ENCODE results near the gene BMP7.

Gene BMP7

DNA sequence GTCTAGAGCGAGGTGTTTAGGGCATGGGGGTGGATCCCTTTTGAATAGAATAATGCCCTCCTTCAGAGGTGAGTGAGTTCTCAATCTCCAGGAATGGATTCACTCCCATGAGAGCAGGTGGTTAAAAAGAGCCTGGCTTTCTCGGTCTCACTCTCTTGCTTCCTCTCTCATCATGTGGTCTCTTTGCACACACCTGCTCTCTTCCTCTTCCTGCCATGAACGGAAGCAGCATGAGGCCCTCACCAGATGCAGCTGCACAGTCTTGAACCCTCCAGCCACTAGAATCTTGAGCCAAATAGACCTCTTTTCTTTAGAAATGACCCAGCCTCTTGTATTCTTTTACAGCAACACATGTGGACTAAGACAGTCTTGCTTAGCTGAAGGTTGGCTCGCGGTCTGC is 119.3 kb downstream of the BMP7 start:
- no peak for DNase-seq (ENCODE audit: low spot score)

DNA sequence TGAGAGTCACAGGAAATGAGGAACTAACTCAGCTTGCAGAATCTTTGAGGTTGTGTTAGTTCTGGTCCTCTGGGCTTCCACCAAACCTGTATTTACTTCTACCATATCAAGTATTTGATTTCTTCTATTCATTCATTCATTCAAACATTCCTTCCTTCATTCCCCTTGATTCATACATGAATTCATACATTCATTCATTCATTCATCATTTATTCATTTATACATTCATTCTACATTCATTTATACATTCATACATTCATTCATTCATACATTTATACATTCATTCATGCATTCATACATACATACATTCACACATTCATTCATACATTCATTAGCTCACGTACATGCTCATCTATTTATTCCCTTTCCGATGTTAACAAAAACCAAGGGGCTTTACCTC is 120.3 kb downstream of the BMP7 start:
- no peak for DNase-seq (ENCODE audit: low spot score)

DNA sequence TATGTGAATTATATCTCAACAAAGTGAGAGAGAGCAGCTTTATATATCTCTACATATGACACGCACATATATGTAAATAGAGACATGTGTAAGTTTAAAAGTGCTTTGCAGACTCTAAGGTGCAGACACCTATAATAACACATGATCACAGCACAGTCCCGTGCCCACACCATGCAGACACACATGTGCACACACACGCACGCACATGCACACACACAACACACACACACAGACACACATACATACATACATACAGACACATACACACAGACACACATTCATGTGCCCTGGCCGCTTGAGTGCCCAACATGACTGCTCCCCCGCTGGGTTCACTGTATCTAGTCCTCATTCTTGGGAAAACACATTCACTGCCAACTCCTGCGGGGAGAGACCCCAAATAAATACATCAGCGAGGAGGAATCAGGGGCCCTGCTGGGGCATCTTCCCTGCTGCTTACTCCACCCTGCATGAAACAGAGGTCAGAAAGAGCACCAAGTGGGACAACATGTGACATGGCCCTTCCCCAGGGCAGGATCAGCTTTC is 121.3 kb downstream of the BMP7 start:
- DNase-seq (ENCODE audit: low spot score): no peak

DNA sequence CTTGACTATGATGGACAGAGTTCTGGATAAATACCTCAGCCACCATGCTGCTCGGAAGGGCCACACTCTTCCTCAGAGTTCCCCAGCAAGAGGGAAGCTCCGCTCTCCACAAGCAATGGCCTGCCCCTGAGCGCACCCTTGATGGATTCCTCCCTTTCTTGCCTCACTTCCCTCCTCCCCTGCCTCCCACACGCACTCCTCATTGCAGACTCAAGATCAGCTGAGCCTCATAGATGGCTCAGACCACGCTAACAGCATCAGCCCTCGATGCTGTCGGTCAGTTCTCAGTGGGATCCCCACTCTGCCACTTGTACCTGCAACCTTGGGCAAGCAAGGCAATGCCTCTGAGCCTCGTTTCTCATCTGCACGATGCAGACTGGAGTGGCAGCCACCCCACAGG is 123.3 kb downstream of the BMP7 start:
- no peak for DNase-seq (ENCODE audit: low spot score)

DNA sequence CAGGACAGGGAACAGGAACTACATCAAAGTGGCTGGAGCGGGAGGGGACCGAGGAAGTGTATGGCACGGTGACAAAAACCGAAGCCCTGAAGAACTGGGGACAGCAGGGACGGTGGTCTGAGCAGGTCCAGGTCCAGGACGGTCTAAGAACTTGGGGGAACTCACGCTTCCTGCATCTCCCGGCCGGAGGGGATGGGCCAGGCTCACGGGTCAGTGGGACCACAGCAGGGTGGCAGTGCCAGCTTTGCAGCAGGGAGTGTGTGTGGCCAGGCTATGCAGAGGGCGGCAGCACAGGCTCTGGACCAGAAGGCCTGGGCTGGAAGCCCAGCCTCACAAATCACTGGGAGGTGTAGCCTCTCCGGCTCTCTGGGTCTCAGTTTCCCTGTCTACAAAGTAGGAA is 123.8 kb downstream of the BMP7 start:
- DNase-seq (ENCODE audit: low spot score): no peak

DNA sequence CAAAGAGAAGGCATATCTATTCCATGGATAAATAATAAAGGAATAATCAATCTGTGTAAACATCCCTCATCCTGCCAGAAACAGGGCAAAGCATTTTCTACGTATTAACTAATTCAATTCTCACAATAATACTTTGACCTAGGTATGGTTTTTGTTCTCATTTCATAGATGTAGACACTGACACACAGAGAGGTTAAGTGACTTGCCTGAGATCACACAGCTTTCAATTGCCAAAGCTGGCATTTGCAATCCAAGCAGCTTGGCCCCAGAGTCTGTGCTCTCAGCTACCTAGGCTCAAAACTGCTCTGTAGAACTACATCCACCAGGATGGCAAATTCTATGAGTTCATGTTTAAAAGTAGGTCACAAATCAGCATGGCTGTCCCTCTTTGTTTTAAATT is 124.9 kb downstream of the BMP7 start:
- no peak for DNase-seq (ENCODE audit: low spot score)

DNA sequence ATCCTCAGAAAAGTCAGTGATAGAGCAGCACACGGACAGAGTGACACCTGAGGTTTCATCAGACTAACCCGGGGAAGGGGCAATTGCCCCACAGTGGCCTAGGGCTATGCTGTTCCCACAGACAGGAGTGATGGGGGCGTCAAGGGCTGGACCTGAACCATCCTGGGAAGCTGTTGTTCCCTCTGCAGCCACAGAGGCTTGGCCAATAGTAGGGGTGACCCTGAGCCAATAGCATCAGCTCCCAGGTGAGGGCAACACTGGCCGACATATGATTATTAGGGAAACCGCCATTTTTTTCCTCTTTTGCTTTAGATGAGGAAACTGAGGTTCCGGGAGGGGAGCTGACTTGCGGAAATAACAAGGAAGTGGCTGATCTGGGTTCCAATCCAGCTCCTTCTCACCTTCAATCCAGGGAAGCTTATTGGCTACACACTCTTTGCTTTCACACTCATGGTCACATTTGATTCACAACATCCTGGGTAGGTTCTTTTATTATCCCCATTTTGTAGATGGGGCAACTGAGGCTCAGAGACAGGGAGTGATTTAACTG is 126.0 kb downstream of the BMP7 start:
- DNase-seq (ENCODE audit: low spot score): no peak

DNA sequence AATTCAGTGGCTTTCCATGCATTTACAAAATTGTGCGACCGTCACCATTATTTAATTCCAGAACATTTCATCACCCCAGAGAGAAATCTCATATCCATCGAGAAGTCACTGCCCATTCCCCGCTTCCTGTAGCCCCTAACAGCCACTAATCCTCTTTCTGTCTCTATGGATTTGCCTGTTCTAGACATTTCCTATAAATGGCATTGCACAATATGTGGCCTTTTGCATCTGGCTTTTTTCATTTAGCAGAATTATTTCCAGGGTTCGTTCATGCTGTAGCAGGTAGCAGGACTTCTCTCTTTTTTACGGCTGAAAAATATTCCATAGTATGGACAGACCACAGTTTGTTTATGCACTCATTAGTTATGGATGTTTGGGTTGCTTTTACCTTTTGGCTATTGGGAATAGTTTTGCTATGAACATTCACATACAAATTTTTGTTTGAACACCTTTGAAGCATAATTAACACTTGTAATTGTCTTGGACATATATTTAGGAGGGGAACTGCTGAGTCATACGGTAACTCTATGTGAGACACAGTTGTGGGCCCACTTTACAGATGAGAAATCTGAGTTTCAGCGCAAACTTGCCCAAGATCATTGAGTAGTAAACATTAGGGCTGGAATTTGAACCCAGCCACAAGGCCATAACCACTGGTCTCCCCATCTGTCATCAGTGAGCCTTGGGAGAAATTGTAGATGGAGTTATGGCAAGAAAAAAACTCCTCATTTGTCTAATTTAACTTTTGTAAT is 126.9 kb downstream of the BMP7 start:
- DNase-seq (ENCODE audit: low spot score): no peak

DNA sequence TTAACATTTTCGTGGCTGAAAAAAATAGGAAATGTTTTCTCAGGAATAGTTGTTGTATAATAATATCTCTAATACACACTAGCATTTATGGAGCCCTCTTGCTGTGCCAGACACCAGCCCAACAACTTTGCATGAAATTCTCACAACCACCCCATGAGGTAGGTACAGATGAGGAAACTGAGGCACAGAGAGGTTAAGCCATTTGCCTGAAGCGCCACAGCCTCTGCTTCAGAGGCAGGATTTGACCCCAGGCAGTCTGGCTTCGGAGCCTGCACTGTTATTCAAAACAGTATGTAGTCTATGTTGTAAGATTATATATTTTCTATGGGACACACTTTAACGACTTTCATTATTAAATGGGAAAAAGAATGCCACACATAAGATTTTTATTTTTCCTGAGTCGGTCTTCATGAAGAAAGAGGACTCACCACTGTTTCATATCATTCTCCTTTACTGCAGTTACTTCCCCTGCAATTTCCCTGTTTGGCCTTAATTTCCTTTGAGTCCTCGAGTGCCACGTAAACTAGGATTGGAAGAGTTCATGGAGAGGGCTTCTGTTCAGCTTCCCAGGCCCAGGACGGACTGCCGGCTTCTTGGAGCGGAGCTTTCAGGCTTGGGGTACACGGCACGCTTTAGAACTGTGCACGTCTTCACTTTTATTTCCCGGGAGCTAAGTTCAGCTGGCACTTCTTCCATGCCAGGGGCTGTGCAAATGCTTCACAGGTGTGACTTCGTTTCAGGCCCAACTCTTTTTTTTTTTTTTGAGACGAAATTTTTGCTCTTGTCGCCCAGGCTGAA is 128.0 kb downstream of the BMP7 start:
- DNase-seq (ENCODE audit: low spot score): no peak

DNA sequence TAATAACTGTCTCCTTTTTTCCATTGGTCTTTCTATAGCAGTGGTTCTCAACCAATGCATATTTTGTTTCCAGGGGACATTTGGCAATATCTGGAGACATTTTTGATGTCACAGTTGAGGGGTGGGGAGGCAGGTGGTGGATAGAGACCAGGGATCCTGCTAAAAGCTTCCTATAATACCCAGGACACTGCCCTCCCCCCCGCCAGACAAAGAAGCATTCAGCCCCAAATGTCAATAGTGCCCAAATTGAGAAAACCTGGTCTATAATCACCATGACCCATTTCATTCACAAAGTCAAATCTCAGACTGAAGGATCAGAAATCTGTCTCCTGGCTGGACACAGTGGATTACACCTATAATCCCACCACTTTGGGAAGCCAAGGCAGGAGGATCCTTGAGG is 128.8 kb downstream of the BMP7 start:
- DNase-seq (ENCODE audit: low spot score): no peak

DNA sequence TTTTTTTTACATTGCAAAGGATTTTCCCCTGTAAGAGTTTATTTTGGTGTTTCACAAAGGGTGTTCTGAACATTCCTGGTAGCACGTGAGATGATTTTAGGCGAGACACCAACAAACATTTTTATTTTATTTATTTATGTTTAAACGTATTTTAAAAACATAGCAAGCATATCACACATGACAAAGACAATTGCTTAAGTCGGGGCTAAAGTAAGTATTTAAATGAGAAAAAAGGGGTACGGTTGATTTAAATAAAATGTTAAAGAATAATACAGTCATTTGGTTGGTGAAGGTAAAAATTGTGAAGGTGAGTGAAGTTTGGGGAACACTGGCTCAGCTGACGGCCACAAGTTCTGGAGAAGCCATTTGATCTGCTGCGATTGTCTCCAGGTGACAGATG is 129.7 kb downstream of the BMP7 start:
- DNase-seq (ENCODE audit: low spot score): no peak

DNA sequence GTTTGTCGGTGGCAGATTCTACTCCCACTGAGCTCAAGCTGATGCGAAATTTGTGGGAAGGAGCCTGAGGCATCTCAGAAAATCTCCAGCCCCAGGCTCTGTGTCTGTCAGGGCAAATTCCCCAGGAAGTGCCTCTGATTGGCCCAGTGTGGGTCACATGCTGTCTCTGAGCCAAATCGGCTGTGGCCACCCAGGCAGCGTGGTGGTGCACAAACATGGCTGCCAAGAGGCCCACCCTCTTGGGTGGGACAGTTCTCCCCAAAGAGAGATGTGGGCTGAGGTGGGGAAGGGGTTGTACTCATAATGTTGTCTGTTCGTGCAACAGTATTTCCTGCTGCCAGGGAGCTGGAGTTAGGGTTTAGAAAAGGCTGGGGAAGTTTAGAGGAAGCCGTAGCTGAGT is 130.6 kb downstream of the BMP7 start:
- no peak for DNase-seq (ENCODE audit: low spot score)

DNA sequence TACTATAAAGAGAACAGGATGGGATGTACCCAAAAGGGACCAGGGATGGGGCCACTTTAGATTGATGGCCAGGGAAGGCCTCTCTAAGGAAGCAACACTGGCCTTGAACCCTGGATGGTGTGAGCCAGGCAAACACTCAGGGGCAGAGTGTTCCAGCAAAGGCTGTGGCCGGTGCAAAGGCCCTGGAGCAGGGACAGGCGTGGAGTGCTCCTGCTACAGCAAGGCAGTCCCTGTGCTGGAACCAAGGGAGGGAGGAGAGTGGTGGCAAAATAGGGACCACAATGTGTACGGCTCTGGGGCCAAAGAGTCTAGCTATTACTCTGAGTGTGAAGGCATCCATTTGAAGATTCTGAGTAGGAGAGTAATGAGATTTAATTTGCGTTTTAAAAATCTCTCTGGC is 131.6 kb downstream of the BMP7 start:
- no peak for DNase-seq (ENCODE audit: low spot score)

DNA sequence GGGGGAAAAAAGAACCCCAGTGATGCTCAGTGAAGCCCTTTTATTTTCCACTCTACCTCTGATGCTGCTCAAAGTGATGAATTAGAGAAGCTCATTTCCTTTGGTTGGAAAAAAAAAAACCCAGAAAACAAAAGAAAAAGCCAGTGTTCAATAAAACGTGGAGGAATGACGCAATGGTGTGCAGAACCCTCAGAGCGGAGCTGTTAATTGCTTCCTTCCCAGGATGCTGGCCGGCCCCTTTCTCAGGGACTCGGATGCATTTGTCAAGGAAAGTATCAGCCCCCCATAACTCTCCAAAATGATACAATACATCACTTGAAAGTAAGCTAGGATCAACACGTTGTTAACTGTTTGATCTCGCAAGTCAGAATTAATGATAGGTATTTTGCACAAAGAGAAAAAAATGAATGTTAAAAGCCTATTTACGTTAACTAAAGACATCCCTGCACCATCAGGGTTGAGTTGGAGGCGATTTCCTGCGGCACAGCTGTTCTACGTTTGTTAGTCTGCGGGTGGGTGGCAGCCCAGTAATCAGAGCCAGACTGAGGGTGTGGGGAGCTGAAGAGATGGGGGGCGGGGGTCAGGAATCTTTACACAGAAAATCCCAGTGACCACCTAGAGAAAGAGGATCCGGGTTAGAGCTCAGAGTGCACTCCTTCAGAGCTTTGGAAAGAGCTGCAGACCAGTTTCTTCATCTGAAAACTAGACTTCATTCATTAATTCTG is 132.4 kb downstream of the BMP7 start:
- DNase-seq (ENCODE audit: low spot score): no peak

DNA sequence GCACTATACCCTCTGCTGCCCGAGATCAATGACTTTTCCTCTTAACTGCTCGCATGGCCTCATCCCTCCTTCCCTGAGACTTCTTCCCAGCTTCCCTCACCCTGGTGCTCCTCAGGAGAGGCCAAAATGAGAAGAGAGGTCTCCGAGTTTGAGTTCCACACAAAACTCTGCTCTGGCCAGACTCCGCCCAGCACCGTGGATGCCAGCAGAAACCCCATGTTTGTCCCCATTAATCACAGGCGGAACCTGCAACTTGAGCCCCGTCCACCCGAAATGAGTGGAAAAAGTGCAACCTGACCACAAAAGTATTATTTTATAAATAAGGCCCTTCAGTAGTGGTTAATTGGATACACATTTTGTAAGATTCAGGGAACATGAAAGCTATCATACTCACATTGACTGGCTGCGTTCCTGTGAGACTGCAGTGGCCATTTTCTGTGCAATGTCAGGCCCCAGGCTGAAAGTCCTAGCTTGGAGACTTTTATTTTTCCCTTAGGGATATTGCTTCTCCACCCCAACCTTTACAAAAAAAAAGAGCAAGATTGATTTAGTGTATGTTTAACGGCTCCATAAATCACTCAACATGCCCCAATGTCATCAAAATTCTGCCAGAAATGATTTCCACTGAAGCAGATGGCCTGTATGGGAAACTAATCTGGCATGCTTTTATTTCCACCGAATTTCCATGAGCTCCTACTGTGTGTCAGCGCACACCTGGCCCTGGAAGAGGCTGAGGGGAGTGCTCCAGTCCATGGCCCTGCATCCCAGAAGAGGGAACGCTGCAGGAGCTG is 134.6 kb downstream of the BMP7 start:
- no peak for DNase-seq (ENCODE audit: low spot score)

DNA sequence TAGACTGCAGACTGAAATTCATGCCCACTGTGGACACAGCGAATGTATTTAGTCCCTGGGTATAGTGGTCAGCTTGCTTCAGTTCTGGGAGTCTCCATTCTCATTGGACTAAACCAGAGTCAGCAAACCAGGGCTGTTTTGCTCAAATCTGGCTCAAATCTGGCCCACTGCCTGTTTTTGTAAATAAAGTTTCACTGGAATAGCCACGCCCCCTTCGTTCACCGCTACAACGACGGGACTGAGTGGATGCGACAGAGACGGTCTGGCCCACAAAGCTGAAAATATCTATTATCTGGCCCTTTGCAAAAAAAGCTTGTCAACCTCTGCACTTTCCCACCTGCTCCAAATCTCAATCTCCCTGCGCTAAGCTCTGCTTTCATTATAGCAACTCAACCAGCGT is 135.4 kb downstream of the BMP7 start:
- DNase-seq (ENCODE audit: low spot score): no peak

DNA sequence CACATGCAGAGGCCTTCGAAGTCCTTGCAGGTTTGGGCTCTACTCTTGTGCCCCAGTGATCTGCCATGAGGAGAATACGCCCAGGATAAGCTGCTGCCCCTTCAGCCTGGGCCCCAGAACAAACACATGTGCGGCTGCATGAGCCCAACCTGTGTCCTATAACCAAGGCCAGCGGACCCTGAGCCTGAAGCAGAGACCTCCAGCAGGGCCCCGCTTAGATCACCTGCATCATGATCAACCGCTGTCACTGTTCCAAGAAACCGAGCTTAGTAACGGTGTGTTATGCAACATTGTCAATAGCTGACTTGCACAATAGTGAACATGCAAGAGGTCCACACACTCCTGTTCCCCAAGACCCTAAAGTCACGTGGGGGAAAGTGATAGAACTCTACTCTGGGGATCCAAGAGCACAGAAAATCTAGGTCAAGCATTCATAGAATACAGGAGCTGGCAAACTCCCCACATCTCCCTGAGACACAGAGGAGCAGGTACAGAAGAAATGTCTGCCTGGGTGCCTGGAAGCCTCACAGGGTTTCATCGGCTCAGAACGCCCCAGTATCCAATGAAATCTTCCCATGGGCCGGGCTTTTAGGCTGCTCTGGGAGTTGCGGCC is 136.2 kb downstream of the BMP7 start:
- DNase-seq (ENCODE audit: low spot score): no peak

DNA sequence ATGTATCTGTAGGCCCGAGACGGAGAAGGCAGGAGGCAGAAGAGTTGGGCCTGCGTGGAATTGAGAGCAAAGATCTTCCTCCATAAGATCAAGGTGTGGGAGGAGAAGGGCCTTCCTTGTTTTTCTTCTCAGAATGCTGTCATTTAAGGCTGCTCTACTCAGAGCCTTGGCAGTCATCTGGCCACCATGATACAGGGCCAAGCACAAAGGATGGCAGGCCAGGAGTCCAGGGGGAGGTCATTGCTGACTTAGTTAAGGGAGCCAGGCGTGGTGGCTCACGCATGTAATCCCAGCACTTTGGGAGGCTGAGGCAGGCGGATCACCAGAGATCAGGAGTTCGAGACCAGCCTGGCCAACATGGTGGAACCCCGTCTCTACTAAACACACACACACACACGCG is 137.1 kb downstream of the BMP7 start:
- DNase-seq (ENCODE audit: low spot score): no peak

DNA sequence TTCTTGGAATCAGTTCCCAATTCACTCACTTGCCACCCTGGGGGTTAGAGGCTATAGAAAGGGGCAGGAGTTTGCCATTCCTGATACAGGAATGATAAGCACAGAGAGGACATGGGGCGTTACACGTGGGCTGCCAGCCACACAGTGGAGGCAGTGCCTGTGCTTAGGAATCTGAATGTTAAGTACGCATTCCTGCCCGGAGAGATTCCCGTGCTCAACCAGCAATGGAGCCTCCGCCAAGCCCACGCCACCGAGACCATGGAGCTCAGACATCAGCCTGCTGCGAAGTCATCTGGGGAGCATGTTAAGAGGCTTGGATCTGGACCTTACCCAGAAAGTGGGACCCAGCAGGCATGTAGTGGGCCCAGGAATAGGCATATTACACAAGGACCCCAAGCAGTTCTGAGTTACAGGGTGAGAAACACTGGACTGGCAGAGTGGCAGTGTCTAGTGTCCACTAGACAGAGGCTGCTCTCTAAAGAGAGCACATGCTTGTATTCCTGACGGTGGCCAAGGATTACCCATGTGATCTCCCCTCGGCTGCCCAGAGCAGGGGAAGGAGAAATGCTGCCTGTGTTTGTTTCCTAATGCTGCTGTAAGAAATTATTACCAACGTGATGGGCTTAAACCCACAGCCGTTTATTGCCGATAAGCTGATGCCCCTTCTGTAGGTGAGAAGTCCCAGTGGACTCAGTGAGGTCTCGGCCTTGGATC is 138.2 kb downstream of the BMP7 start:
- DNase-seq (ENCODE audit: low spot score): peak; percentile 52

DNA sequence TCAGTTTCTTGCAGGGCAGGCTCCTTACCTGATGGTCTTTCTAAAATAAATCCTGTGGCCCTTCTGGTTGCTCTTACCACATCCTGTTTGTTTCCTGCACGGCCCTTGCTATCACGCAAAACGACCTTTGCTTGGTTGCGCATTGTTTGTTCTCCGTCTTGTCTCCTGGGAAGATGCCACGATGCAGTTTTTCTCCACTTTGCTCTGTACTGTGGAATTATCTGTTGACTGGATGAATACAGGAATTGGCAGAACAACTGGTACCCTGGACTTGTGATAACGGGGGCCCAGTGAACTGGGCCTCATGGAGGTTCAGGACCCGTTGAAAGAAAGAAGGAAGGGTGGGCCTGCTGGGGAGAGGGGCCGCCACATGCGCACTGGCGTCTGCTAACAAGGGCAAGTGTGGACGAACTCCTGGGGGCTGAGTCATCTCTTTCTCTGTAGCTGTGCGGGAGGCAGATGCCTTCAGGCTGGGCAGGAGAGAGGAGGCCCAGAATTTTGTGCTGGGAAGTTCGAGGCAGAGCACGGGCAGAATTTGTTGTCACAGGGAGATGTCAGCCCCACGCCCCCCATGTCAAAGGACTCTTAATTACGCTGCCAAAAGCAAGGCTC is 139.9 kb downstream of the BMP7 start:
- DNase-seq (ENCODE audit: low spot score): no peak
